ENCODE data around the gene CARF. TPM values are rescaled to one million over a fixed set of nuclear protein-coding genes. Genes with fewer than 3 reads are reported as not detected.
"Not testable (repeated sequence)": the region's sequence is repeated elsewhere in the genome, so short reads cannot be mapped to it uniquely, and the experiment has no call there.

Gene CARF
- total and polyA plus RNA-seq, 11 donors: 0.79 to 12.2 (median 6.9) TPM

GRCh38 chr2:202990501-202990900 lies 78.4 kb downstream of the CARF start:
- H3K4me1 ChIP-seq: no peaks in the 10 kb centered on the region
- H3K36me3 ChIP-seq: peaks cover 0 to 12% (median 0%) of the 10 kb centered on the region in 9 donors
- DNase-seq (no peak), ATAC-seq (no peak)
- intact Hi-C loops (cut with DNase I): no loop called here
- no peaks in the 10 kb centered on the region for H3K27me3 ChIP-seq
- TF ChIP-seq CTCF (IDR thresholded peaks at IDR 0.05) (no peak), POLR2A (IDR thresholded peaks at IDR 0.05) (no peak)
- H3K4me3 ChIP-seq: no peak overlapping the region
- H3K27ac ChIP-seq: no peak overlapping the region
- H3K9me3 ChIP-seq: no peaks in the 10 kb centered on the region
- 93 to 98% (median 95%) methylated on average over 3 of the region's 3 CpGs for WGBS, 4 donors

- H3K27me3 ChIP-seq; H3K9me3 ChIP-seq; H3K4me1 ChIP-seq; H3K27ac ChIP-seq; H3K36me3 ChIP-seq; intact Hi-C loops (cut with DNase I); DNase-seq; ATAC-seq; H3K4me3 ChIP-seq: not testable (repeated sequence)
- 67 to 83% (median 80%) methylated on average over 3 of the region's 3 CpGs for WGBS, 4 donors
Measured at GRCh38 chr2:202997113-202997512, 85.0 kb downstream of the CARF start.

- H3K4me3 ChIP-seq: no peak overlapping the region
- H3K27me3 ChIP-seq: no peaks in the 10 kb centered on the region
- DNase-seq: no peak
- WGBS, 4 donors: 89 to 93% (median 92%) methylated on average over 3 of the region's 3 CpGs
- no peak for ATAC-seq
- TF ChIP-seq POLR2A (IDR thresholded peaks at IDR 0.05) (no peak), CTCF (IDR thresholded peaks at IDR 0.05) (no peak)
- no peaks in the 10 kb centered on the region for H3K9me3 ChIP-seq
- intact Hi-C loops (cut with DNase I): loop anchor here in 1 of 10 donors (10.0 kb wide), 2 partner anchors 87 to 113 kb away; partner anchors contain the start of genes CARF and WDR12
- H3K27ac ChIP-seq: no peak overlapping the region
- H3K36me3 ChIP-seq: no peaks in the 10 kb centered on the region
- H3K4me1 ChIP-seq: no peaks in the 10 kb centered on the region
Measured at GRCh38 chr2:203002054-203002821, 90.2 kb downstream of the CARF start.

- no peaks in the 10 kb centered on the region for H3K4me1 ChIP-seq
- no peaks in the 10 kb centered on the region for H3K9me3 ChIP-seq
- ATAC-seq (no peak), DNase-seq (no peak)
- TF ChIP-seq CTCF (IDR thresholded peaks at IDR 0.05): no peak
- TF ChIP-seq POLR2A (IDR thresholded peaks at IDR 0.05): no peak
- 95 to 97% (median 96%) methylated on average over 8 of the region's 8 CpGs for WGBS, 4 donors
- H3K4me3 ChIP-seq: no peak overlapping the region
- intact Hi-C loops (cut with DNase I): loop anchor here in 1 of 10 donors (10.0 kb wide), 2 partner anchors 89 to 111 kb away; partner anchors contain the start of genes CARF and WDR12
- no peaks in the 10 kb centered on the region for H3K36me3 ChIP-seq
- no peak overlapping the region for H3K27ac ChIP-seq
- H3K27me3 ChIP-seq: no peaks in the 10 kb centered on the region
Measured at GRCh38 chr2:203003716-203004115, 91.6 kb downstream of the CARF start.
